Mucosa of rectum (tissue), 2 donors: Measurements from ENCODE around the gene TAOK1.

Source experiments
- H3K27ac ChIP-seq, 2 donors: one replicate each; pipeline ENCODE4 v1.7.0; 2013; ENCODE audit warnings: inconsistent platforms in 2 of 2, low read depth in 2 of 2, low read length in 2 of 2
- H3K27me3 ChIP-seq, 2 donors: one replicate each; pipeline ENCODE4 v1.7.0; 2013; ENCODE audit warnings: low read length in 2 of 2; ENCODE audit not compliant: control insufficient read depth in 2 of 2, insufficient read depth in 2 of 2
- H3K36me3 ChIP-seq, 2 donors: one replicate each; pipeline ENCODE4 v1.7.0; 2013; ENCODE audit warnings: low read length in 2 of 2; ENCODE audit not compliant: control insufficient read depth in 2 of 2, insufficient read depth in 2 of 2
- H3K4me1 ChIP-seq, 2 donors: one replicate each; pipeline ENCODE4 v1.7.0; 2013; ENCODE audit warnings: low read length in 2 of 2, mild to moderate bottlenecking in 1 of 2; ENCODE audit not compliant: control insufficient read depth in 2 of 2, insufficient read depth in 2 of 2
- H3K4me3 ChIP-seq, 2 donors: one replicate each; pipeline ENCODE4 v1.7.0; 2013; ENCODE audit warnings: low read length in 2 of 2
- H3K9ac ChIP-seq, 2 donors: one replicate each; pipeline ENCODE4 v1.7.0; 2013; ENCODE audit warnings: low read length in 2 of 2, low read depth in 1 of 2, mild to moderate bottlenecking in 1 of 2
- H3K9me3 ChIP-seq, 2 donors: one replicate each; pipeline ENCODE4 v1.7.0; 2013; ENCODE audit warnings: low read length in 2 of 2; ENCODE audit not compliant: control insufficient read depth in 2 of 2
- donor health status: healthy.
- donor health status: Normal muscosa, but diverticular disease.

The TAOK1 gene

DNA sequence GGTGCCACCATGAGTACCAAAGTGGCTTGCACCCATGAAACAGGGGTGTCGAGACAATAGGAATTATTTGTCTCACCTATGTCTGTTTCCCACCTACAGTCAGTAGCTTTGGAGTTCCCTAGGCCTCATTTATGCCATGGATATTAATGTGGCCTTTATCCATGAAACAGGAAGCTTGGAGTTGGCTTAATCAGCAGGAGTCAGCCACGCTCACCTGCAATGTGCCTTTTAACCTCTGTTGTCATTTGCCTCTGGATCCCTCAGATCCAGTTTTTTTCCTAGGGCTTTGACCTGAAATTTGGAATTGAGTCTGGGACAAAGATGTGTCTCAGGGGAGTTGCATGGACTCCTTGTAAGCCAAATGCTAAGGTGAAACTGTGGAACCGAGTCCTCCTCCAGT is 44.4 kb downstream of the TAOK1 start:
- Histone ChIP-seq H3K27ac (no peak overlapping the region), H3K4me3 (no peak overlapping the region), H3K4me1 (peaks cover 0 to 2% of the 10 kb centered on the region in 2 donors)

GRCh38 chr17:29442451-29442850 is 52.3 kb downstream of the TAOK1 start:
- Histone ChIP-seq H3K4me3 (no peak overlapping the region), H3K27ac (no peak overlapping the region), H3K9me3 (no peaks in the 10 kb centered on the region), H3K27me3 (no peaks in the 10 kb centered on the region), H3K36me3 (peaks cover 0 to 2% of the 10 kb centered on the region in 2 donors), H3K4me1 (no peaks in the 10 kb centered on the region), H3K9ac (no peak overlapping the region)

More for the DNA sequence above, 44.4 kb downstream of the TAOK1 start:
- Histone ChIP-seq H3K9ac (no peak overlapping the region), H3K9me3 (no peaks in the 10 kb centered on the region), H3K27me3 (no peaks in the 10 kb centered on the region), H3K36me3 (no peaks in the 10 kb centered on the region)

GRCh38 chr17:29443041-29443739 is 53.0 kb downstream of the TAOK1 start:
- Histone ChIP-seq H3K4me3 (no peak overlapping the region), H3K4me1 (no peaks in the 10 kb centered on the region), H3K27ac (no peak overlapping the region), H3K27me3 (no peaks in the 10 kb centered on the region), H3K36me3 (peaks cover 0 to 2% of the 10 kb centered on the region in 2 donors), H3K9ac (no peak overlapping the region), H3K9me3 (no peaks in the 10 kb centered on the region)

DNA sequence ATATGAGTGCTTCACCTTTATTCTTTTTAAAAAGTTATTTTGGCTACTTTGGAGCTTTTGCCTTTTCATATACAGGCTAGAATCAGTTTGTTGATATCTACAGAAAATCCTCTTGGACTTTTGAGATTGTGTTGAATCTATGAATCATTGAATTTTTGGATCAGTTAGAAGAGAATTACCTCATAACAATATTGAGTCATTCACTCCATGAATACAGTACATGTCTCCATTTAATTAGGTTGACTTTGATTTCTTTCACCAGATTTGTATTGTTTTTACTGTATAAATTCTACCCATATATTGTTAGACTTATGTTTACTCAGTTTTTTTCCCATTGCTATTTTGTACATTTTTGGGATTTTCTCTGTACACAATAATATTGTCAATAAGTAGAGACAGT is 54.4 kb downstream of the TAOK1 start:
- Histone ChIP-seq H3K4me3 (no peak overlapping the region), H3K9ac (no peak overlapping the region), H3K27me3 (no peaks in the 10 kb centered on the region), H3K36me3 (peaks cover 0 to 2% of the 10 kb centered on the region in 2 donors), H3K27ac (no peak overlapping the region), H3K4me1 (no peaks in the 10 kb centered on the region), H3K9me3 (no peaks in the 10 kb centered on the region)

GRCh38 chr17:29445844-29446243 is 55.7 kb downstream of the TAOK1 start:
- no peaks in the 10 kb centered on the region for H3K4me1 ChIP-seq

DNA sequence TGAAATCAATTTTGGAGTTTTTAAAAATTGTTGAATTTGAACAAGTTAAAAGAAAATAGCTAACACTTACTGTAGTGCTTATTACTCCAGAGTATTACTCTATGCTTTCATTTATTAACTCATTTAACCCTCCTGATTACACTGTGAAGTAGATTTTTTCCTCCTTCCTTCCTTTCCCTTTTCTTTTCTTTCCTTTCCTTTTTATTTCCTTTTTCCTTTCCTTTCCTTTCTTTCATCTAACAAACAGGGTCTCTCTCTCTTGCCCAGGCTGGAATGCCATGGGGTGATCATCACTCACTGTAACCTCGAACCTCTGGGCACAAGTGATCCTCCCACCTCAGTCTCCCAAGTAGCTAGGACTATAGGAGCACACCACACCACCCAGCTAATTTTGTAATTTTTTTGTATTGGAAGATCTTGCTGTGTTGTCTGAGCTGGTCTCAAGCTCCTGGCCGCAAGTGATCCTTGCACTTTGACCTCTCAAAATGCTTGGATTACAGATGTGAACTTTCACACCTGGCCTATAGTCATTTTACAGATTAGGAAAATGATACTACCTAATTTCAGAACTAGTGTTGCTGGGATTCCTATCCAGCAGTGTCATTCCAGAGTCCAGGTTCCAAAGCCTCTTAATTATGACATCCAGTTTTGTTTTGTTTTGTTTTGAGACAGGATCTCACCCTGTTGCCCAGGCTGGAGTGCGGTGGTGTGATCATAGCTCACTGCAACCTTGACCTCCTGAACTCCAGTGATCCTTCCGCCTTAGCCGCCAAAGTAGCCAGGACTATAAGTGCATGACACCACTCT is 59.9 kb downstream of the TAOK1 start:
- Histone ChIP-seq H3K4me3 (no peak overlapping the region), H3K36me3 (peaks cover 5 to 20% of the 10 kb centered on the region in 2 donors), H3K27ac (no peak overlapping the region), H3K27me3 (no peaks in the 10 kb centered on the region), H3K4me1 (no peaks in the 10 kb centered on the region), H3K9me3 (no peaks in the 10 kb centered on the region), H3K9ac (no peak overlapping the region)

More at GRCh38 chr17:29445844-29446243, 55.7 kb downstream of the TAOK1 start:
- Histone ChIP-seq H3K9ac (no peak overlapping the region), H3K27ac (no peak overlapping the region), H3K9me3 (no peaks in the 10 kb centered on the region), H3K27me3 (no peaks in the 10 kb centered on the region), H3K4me3 (no peak overlapping the region), H3K36me3 (peaks cover 0 to 2% of the 10 kb centered on the region in 2 donors)

DNA sequence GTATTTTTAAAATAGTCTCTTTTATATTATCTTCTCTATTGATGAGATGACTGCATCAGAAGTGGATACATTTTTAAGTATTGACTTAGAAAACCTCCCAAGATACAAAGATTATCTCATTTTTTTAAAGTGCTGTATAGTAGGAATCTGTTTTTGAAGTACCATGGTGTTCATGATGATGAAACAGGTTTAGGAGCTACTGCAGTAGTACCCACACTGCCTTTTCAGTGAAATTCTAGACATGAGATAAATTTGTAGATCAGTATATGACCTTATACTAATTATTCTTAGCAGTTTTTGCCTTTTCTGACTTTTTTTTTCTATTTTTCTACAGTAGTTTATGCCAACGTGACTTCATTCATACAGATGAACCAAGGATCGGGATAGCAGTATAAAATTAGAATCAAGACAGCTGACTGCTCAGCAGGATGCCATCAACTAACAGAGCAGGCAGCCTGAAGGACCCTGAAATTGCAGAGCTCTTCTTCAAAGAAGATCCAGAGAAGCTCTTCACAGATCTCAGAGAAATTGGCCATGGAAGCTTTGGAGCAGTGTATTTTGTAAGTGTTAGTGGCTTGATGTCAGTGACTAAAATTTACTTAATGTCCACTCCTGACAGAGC is 61.1 kb downstream of the TAOK1 start:
- Histone ChIP-seq H3K9ac (no peak overlapping the region), H3K9me3 (no peaks in the 10 kb centered on the region), H3K27ac (no peak overlapping the region), H3K4me1 (no peaks in the 10 kb centered on the region), H3K36me3 (peaks cover 5 to 20% of the 10 kb centered on the region in 2 donors), H3K27me3 (no peaks in the 10 kb centered on the region), H3K4me3 (no peak overlapping the region)

GRCh38 chr17:29458066-29458465 is 67.9 kb downstream of the TAOK1 start:
- Histone ChIP-seq H3K36me3 (peaks cover 0 to 9% of the 10 kb centered on the region in 2 donors), H3K9me3 (no peaks in the 10 kb centered on the region), H3K27me3 (no peaks in the 10 kb centered on the region), H3K4me1 (no peaks in the 10 kb centered on the region), H3K27ac (no peak overlapping the region), H3K9ac (no peak overlapping the region), H3K4me3 (no peak overlapping the region)

GRCh38 chr17:29461483-29462206 is 71.5 kb downstream of the TAOK1 start:
- no peak overlapping the region for H3K27ac ChIP-seq

More at GRCh38 chr17:29461483-29462206, 71.5 kb downstream of the TAOK1 start:
- H3K4me3 ChIP-seq: no peak overlapping the region
- no peak overlapping the region for H3K9ac ChIP-seq
- no peaks in the 10 kb centered on the region for H3K4me1 ChIP-seq
- peaks cover 0 to 5% of the 10 kb centered on the region in 2 donors for H3K36me3 ChIP-seq
- H3K9me3 ChIP-seq: no peaks in the 10 kb centered on the region
- H3K27me3 ChIP-seq: no peaks in the 10 kb centered on the region
